ENCODE data around the gene MAP3K20. TPM values are rescaled to one million over a fixed set of nuclear protein-coding genes. Genes with fewer than 3 reads are reported as not detected.

The MAP3K20 gene
- polyA plus RNA-seq, 1 of the 3 experiments (the other 2 are of a cell fraction), result 8.5 TPM

DNA sequence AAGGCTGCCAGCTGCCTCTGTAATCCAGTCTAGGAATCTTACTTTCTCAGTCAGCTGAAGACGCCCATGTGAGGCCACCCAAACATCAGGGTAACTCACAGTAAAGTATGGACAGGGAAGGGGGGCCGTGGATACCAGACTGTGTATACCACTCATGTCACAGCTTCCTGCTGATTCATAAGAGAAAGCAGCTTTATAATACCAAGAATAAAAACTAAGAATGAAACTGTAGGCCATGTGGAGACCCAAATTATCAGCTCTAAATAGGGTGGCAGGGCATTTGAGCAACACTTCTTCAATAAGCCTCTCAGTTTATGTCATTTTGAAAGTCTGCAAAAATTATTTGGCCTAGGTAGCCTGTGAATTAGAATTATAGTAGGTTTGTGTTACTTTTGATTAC lies 164.0 kb downstream of the MAP3K20 start (continued):
- TF ChIP-seq, protein P1, sequence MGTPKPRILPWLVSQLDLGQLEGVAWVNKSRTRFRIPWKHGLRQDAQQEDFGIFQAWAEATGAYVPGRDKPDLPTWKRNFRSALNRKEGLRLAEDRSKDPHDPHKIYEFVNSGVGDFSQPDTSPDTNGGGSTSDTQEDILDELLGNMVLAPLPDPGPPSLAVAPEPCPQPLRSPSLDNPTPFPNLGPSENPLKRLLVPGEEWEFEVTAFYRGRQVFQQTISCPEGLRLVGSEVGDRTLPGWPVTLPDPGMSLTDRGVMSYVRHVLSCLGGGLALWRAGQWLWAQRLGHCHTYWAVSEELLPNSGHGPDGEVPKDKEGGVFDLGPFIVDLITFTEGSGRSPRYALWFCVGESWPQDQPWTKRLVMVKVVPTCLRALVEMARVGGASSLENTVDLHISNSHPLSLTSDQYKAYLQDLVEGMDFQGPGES (IDR thresholded peaks at IDR 0.05; ENCODE audit: low read depth, low read length), result no peak
- no peak for TF ChIP-seq TAF1 (IDR thresholded peaks at IDR 0.05; ENCODE audit: borderline replicate concordance, low read depth, low read length)
- TF ChIP-seq NRF1 (IDR thresholded peaks at IDR 0.05; ENCODE audit: low read depth, low read length), result no peak
- no peak for TF ChIP-seq RCOR1 (IDR thresholded peaks at IDR 0.05; ENCODE audit: low read length)
- no peak for TF ChIP-seq ELF1 (IDR thresholded peaks at IDR 0.05)
- TF ChIP-seq SIN3A (IDR thresholded peaks at IDR 0.05; ENCODE audit: borderline replicate concordance, low read depth, low read length), result no peak
- TF ChIP-seq, protein P2, sequence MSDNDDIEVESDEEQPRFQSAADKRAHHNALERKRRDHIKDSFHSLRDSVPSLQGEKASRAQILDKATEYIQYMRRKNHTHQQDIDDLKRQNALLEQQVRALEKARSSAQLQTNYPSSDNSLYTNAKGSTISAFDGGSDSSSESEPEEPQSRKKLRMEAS (IDR thresholded peaks at IDR 0.05; ENCODE audit: low read depth), result no peak
- TF ChIP-seq FOXJ3 (CRISPR knock-in tag; IDR thresholded peaks at IDR 0.05), result no peak
- no peak for TF ChIP-seq RAD21 (IDR thresholded peaks at IDR 0.05; ENCODE audit: low read length)
- TF ChIP-seq, protein P3, sequence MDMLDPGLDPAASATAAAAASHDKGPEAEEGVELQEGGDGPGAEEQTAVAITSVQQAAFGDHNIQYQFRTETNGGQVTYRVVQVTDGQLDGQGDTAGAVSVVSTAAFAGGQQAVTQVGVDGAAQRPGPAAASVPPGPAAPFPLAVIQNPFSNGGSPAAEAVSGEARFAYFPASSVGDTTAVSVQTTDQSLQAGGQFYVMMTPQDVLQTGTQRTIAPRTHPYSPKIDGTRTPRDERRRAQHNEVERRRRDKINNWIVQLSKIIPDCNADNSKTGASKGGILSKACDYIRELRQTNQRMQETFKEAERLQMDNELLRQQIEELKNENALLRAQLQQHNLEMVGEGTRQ (IDR thresholded peaks at IDR 0.05; ENCODE audit: borderline replicate concordance, low read depth, low read length), result no peak
- TF ChIP-seq MXI1 (IDR thresholded peaks at IDR 0.05; ENCODE audit: low read depth, low read length), result no peak

DNA sequence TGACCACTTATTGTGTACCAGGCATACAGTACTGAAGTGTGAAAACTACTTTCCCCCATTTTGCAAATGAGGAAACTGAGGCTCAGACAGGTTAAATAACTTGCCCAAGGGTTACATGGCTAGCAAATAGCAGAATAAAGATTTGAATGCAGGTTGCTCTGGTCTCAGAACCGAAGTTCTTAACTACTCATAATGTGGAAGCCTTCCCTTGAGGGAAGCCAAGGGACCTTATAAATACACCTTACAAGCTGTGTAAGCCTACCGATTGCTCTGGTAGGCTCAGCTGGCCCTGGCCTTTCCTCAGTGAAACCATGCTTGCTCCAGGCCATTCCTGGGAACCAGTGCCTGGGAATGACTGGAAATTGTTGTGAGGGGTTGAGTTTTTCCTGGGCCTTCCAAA lies 164.4 kb downstream of the MAP3K20 start:
- DNase-seq, result no peak
- H3K4me3 ChIP-seq (ENCODE audit: low read depth in 2 of 2, low read length in 1 of 2), result no peak overlapping the region
- no peaks in the 10 kb centered on the region for H3K36me3 ChIP-seq (replicated peaks in 1 of 2; ENCODE audit: control insufficient read depth in 1 of 2, insufficient read depth in 2 of 2, low read length in 1 of 2)
- no peak overlapping the region for H2AFZ ChIP-seq (ENCODE audit: low read depth)
- no peaks in the 10 kb centered on the region for H3F3A ChIP-seq (replicated peaks; ENCODE audit: insufficient read depth)
- H3K9me2 ChIP-seq, result no peaks in the 10 kb centered on the region
- POLR2A ChIA-PET, result no interaction called here
- TF ChIP-seq ELF1 (IDR thresholded peaks at IDR 0.05) (no peak), SMC3 (IDR thresholded peaks at IDR 0.05; ENCODE audit: low read depth, low read length) (no peak), TEAD4 (IDR thresholded peaks at IDR 0.05; ENCODE audit: borderline replicate concordance, insufficient read depth) (no peak), TCF12 (IDR thresholded peaks at IDR 0.05) (no peak), TAF1 (IDR thresholded peaks at IDR 0.05; ENCODE audit: borderline replicate concordance, low read depth, low read length) (no peak), POLR2AphosphoS5 (IDR thresholded peaks at IDR 0.05; ENCODE audit: low read depth, low read length) (no peak), MEF2A (IDR thresholded peaks at IDR 0.05; ENCODE audit: borderline replicate concordance, low read depth) (no peak), CHD2 (IDR thresholded peaks at IDR 0.05; ENCODE audit: low read length, partially characterized antibody) (no peak), RCOR1 (IDR thresholded peaks at IDR 0.05; ENCODE audit: low read length) (no peak), EP300 (IDR thresholded peaks at IDR 0.05; ENCODE audit: borderline replicate concordance in 1 of 2, low read depth in 1 of 2, low read length in 1 of 2) (no peak), NRF1 (IDR thresholded peaks at IDR 0.05; ENCODE audit: low read depth, low read length) (no peak), JUND (IDR thresholded peaks at IDR 0.05) (no peak), RXRA (IDR thresholded peaks at IDR 0.05; ENCODE audit: borderline replicate concordance, low read depth) (no peak), FOXJ3 (CRISPR knock-in tag; IDR thresholded peaks at IDR 0.05) (no peak), NFIC (IDR thresholded peaks at IDR 0.05; ENCODE audit: borderline replicate concordance) (no peak)
- TF ChIP-seq, protein P4, sequence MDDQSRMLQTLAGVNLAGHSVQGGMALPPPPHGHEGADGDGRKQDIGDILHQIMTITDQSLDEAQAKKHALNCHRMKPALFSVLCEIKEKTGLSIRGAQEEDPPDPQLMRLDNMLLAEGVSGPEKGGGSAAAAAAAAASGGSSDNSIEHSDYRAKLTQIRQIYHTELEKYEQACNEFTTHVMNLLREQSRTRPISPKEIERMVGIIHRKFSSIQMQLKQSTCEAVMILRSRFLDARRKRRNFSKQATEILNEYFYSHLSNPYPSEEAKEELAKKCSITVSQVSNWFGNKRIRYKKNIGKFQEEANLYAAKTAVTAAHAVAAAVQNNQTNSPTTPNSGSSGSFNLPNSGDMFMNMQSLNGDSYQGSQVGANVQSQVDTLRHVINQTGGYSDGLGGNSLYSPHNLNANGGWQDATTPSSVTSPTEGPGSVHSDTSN (IDR thresholded peaks at IDR 0.05), result no peak
- TF ChIP-seq, protein P5, sequence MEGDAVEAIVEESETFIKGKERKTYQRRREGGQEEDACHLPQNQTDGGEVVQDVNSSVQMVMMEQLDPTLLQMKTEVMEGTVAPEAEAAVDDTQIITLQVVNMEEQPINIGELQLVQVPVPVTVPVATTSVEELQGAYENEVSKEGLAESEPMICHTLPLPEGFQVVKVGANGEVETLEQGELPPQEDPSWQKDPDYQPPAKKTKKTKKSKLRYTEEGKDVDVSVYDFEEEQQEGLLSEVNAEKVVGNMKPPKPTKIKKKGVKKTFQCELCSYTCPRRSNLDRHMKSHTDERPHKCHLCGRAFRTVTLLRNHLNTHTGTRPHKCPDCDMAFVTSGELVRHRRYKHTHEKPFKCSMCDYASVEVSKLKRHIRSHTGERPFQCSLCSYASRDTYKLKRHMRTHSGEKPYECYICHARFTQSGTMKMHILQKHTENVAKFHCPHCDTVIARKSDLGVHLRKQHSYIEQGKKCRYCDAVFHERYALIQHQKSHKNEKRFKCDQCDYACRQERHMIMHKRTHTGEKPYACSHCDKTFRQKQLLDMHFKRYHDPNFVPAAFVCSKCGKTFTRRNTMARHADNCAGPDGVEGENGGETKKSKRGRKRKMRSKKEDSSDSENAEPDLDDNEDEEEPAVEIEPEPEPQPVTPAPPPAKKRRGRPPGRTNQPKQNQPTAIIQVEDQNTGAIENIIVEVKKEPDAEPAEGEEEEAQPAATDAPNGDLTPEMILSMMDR (IDR thresholded peaks at IDR 0.05), result no peak
- TF ChIP-seq, protein P2 (IDR thresholded peaks at IDR 0.05; ENCODE audit: low read depth), result no peak
- TF ChIP-seq, protein P6, sequence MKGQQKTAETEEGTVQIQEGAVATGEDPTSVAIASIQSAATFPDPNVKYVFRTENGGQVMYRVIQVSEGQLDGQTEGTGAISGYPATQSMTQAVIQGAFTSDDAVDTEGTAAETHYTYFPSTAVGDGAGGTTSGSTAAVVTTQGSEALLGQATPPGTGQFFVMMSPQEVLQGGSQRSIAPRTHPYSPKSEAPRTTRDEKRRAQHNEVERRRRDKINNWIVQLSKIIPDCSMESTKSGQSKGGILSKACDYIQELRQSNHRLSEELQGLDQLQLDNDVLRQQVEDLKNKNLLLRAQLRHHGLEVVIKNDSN (IDR thresholded peaks at IDR 0.05; ENCODE audit: borderline replicate concordance, low read depth), result no peak
- H3K9me3 ChIP-seq, result no peaks in the 10 kb centered on the region
- H3K4me1 ChIP-seq (ENCODE audit: control insufficient read depth in 1 of 2, insufficient read depth in 2 of 2, low read depth in 1 of 2, low read length in 1 of 2), result no peaks in the 10 kb centered on the region
- CTCF ChIA-PET, result no interaction called here
- H3K27ac ChIP-seq (ENCODE audit: low read depth in 2 of 2, low read length in 1 of 2), result no peak overlapping the region
- H3K4me2 ChIP-seq, result no peak overlapping the region
- no peak overlapping the region for H3K9ac ChIP-seq
- H4K20me1 ChIP-seq (ENCODE audit: insufficient read depth), result no peaks in the 10 kb centered on the region
- H3K27me3 ChIP-seq (ENCODE audit: insufficient read depth), result no peaks in the 10 kb centered on the region
- H3K79me2 ChIP-seq (ENCODE audit: insufficient read depth), result no peaks in the 10 kb centered on the region
- 96% methylated on average over 2 of the region's 2 CpGs for WGBS (ENCODE audit: low lambda C conversion rate)

Measured in SK-N-SH (cell line).